ENCODE measurements around the gene GXYLT1.

DNA sequence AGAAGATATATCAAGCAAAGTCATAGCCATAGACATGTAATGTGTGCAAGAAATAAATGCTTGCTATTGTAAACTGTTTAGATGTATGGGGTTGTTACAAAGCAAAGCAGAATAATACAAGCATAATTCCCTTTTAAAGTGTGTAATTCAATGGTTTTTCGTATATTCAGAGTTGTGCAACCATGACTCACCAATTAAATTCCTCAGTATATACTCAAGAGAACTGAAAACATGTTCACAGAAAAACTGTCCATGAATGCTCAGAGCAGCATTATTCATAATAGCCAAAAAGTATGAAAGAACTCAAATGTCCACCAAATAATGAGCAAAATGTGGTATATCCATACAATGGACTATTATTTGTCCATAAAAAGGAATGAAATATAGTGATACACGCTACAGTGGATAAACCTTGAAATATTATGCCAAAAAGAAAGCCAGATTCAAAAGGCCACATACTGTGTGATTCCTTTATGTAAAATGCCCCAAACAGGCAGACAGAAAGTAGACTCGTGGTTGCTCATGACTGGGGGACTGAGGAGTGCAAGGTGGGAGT is 9.3 kb downstream of the GXYLT1 start:
- TF ChIP-seq POLR2AphosphoS5 (IDR thresholded peaks at IDR 0.05; ENCODE audit: borderline replicate concordance, low read depth, low read length) = no peak
- TF ChIP-seq EZH2 (IDR thresholded peaks at IDR 0.05) = no peak
- no peak for TF ChIP-seq FOXP2 (optimal IDR thresholded peaks at IDR 0.05; ENCODE audit: control extremely low read depth, extremely low read length, insufficient read depth)
